Limb (tissue), 2 donors: ENCODE data around the gene ADORA2B.

Experiments used
- DNase-seq, 2 donors: peaks; one replicate each; pipeline ENCODE4 v3.0.0-alpha.2; 2016; ENCODE audit errors: extremely low spot score in 2 of 2

The ADORA2B gene

DNA sequence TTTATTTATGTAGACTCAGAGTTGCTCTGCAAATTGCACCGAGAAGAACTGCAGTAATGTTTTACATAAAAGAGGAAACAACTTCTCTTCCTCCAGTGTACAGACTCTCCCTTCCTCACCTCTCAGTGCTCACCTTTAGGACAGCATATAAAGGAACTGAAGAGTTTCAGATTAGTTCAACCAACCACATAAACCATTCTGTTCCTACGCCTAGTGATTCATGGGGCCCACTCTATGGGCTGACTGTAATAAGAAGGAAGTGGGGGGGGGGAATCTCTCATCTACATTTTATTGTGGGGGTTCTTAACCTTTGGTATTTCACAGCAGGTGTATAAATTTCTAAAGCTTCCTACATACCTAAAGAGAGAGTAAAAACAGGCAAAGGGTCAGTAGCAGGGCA, 36.3 kb downstream of the ADORA2B start:
- no peak for DNase-seq

DNA sequence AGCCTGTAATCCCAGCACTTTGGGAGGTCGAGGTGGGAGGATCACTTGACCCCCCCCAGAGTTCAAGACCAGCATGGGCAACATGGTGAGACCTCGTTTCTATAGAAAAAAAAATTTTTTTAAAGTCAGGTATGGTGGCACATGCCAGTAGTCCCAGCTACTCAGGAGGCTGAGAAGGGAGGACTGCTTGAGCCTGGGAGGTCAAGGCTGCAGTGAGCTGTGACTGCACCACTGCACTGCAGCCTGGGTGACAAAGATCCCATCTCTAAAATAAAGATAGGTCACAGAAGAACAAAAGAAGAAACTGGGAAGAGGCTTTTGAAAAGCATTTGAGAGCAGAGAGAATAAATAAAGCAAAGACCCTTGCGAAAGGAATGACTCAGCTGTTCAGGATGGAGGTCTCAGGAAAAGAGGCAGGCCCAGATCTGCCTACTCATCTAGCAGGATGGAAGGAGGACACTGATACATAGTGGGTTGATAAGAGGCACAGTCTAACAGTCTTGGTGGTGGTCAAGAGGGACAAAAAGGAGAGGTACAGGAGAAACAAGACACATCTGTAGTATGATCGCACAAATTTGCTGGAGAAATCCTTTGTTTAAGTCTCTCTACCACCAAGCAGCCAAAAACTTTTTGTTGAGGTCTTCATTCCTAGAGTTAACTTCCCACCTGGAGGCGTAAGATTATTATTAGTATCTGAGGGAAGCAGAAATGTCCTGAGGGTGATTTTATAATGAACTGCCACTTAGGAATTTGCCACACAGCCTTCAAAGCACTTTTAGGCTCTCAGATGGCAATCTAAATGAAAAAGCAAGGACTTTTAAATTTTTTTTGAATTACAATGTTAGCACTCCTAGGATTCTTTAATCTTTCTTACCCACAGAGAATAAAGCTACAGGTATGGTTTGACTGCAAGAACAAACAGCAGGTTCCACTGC, 37.0 kb downstream of the ADORA2B start:
- no peak for DNase-seq

DNA sequence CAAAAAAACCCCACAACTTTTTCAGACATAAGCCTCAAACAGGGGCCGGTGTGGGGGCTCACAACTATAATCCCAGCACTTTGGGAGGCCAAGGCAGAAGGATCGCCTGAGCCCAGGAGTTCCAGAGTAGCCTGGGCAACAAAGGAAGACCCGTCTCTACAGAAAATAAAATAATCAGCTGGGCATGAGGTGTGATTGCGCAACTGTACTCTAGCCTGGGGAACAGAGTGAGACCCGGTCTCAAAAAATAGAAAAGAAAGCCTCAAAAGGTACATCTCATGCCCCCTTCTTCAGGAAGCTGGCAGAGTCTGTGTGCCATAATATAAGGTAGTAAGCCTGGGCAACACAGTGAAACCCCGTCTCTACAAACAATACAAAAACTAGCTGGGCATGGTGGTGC, 51.4 kb downstream of the ADORA2B start:
- DNase-seq: no peak

DNA sequence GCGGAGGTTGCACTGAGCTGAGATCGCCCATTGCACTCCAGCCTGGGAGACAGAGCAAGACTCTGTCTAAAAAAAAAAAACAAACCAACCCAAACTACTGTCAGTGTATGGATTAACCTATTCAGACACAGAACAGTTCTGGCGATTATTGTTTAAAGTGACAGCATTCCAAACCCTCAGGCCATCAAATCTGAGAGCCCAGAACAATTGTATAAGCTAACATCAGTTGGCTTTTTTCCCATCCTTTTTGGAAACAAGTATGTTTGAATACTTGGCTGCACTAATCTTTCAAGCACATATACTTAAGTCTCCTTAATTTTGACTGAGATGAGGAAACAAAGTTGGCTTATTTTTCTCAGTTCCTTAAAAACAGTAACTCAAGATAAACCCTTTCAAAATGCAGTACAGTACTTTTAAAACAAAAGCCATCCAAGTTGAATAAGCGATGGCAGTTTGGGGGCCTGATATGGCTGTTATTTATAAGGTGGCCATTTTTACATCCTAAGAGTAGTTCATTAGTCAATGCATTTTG, 53.2 kb downstream of the ADORA2B start:
- no peak for DNase-seq

DNA sequence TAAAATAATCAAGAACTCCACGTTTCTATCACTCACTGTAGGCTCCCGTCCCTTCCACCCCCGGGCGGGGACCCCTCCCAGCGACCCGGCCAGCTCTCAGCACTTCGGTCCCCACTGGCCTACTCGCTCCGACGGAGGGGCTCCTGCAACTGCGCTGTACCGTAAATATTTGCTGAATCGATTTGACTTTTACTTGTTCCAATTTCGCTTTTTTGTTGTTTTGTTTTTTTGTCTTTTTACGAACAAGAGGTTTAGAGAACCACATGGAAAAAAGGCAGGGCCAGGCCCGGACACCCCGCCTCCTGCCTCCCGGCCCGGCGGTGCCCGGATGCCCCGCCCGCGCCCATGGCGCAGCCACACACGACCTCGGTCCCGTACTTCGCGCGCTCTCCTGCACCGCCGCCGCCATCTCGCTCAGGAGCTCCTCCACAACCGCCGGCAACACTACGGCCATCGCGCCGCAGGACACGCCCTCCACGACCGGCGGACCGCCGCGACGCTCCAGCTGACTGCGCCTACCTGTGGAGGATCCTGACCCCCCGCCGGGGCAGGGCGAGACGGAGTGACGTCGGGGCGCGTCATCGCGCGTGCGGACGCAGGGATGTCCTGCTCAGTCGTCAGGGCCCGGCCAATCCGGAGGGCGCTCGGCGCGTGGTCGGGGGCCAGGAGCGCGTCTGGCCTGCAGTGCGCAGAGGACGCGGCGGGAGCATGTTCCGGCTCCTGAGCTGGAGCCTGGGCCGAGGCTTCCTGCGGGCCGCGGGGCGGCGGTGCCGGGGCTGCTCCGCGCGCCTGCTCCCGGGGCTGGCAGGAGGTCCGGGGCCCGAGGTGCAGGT, 54.4 kb downstream of the ADORA2B start, which contains the start of the genes TTC19 and ZSWIM7:
TTC19 (plus strand) TSS at position 684 of the 833 bp plus-strand sequence; CDS start at position 709, 25 bp downstream.
ZSWIM7 (minus strand) TSS at position 564 of the 833 bp plus-strand sequence; CDS start at position 454, 110 bp downstream.
- peak; percentile 93 to 98 for DNase-seq

DNA sequence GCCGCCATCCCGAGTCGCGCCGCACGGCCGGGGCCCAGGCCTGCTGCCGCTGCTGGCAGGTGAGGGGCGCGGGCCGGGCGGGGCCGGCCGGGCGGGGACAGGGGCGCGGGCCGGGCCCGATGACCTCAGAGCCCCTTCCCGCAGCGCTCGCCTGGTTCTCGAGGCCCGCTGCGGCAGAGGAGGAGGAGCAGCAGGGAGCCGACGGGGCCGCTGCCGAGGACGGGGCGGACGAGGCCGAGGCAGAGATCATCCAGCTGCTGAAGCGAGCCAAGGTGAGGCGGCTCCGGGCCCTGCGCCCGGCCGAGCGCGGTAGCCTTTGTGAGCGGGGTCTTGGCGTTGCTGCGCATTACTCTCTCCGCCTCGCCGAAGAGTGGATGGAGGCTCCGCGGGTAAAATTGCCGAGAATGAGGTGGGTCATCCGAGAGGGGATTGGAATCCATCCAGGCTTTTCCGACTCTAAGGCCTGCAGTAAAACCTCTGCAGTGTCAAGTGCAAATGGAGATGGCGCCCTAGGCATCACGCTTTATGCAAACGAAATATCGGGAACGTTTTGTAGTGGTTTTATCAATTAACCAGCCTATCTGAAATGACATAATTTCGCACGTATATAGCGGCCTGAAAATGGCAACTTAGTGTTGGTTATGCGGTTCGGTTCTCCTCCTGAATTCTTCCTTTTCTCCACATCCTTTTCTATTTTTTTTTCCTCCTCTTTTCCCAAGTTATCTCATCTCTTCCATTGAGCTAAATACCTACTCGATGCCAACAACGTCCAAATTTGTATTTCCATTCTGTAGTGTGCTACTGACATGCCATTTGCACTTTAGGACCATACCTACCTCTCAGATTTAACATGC, 55.3 kb downstream of the ADORA2B start:
- peak in 1 of 2 donors; percentile 20 for DNase-seq

DNA sequence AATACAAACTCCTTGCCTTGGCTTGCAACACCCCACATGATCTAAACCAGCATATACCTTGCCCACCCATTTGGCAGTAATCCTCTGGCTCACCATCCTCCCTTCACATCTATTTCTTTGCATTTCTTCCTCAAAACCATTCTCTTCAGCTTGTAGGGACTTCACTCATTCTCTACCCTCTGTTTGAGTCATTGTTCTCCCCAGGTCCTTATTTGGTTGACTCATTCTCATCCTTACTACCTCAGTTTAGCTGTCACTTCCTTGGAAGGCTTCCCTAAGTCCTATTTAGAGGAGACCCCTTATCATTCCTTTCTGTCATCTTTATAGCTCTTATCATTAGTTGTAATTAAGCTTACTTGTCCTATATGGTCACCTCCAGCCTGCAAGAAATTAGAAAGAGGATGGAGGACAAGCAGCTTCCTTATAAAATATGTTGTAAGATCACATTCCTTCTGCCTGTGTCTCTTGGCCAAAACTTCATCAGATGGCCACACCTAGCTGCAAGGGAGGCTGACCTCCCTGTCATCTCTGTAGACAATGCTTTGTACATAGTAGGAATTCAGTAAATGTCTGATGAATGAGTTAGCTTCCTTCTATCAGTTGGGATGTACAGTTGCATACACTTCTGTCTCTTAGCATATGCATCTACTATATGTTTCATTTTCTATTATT, 56.4 kb downstream of the ADORA2B start:
- DNase-seq: no peak

DNA sequence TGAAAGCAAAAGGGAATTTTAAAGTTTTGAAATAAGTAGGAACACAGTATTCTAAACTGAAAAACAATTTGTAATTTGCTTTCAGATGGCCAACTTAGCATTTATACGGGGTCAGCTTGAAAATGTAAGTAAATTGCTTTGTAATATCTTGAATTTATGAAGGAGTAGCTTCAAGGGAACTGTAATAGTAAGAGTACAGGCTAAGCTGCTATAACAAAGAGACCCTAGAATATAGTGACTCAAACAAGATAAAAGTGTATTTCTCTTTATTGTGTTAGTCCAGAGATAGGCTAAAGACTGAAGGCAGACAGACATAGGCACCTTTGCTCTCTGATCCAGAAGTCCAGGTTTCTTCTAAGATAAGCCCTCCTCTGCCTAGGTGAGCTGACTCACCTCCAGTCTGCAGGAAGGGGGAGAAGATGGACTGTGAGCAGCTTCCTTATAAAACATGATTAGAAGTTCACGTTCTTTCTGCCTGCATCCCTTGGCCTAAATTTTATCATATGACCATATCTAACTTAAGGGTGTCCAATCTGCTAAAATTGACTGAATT, 57.9 kb downstream of the ADORA2B start:
- DNase-seq: no peak

DNA sequence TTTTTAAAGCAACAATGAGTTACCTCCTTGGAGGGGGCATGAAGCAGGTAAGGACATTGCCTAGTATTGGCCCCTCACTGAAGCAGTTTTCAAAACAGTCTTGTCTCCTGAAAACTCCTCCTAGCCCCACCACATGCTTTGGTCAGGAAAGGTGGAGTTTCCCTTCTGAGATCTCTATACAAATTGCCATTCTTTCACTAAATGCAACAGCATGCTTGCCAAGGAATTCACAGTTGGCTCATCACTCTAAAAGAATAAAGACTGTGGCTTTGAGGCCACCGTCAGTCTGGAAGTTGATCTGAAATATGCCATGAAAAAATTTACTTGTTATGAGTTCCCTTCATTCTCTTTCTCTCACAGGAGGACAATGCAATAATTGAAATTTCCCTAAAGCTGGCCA, 58.9 kb downstream of the ADORA2B start:
- DNase-seq: no peak

DNA sequence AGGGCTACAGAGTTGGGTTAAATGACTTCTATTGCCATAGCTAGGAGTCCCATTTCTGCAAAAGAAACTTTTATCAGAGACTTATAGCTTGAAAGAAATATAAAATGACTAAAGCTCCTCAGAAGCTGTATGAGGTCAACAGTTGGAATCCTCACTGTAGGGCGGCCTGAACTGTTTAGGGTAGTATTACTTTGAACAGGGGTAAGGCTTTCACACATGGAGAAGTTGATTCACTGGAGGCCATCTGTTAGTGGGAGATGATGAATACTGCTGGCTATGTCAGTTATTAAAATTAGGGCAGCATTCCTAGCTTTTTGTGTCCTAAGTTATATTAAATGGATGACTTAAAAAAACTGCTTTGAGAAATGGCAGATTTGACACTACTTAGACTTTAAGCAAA, 60.7 kb downstream of the ADORA2B start:
- no peak for DNase-seq

DNA sequence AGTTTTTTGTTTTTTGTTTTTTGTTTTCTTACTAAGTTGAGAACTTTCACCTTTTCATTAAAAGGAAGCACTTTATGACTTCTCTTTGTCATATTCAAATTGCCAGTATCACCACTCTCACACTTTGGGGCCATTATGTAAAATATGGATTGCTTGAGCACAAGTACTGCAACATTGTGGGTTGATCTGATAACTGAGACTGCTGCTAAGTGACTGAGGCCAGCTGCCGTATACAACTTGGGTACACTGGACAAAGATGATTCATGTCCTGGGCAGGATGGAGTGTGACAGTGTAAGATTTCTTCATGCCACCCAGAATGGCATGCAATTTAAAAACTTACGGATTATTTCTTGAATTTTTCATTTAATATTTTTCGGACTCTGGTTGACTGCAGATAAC, 62.5 kb downstream of the ADORA2B start:
- no peak for DNase-seq

DNA sequence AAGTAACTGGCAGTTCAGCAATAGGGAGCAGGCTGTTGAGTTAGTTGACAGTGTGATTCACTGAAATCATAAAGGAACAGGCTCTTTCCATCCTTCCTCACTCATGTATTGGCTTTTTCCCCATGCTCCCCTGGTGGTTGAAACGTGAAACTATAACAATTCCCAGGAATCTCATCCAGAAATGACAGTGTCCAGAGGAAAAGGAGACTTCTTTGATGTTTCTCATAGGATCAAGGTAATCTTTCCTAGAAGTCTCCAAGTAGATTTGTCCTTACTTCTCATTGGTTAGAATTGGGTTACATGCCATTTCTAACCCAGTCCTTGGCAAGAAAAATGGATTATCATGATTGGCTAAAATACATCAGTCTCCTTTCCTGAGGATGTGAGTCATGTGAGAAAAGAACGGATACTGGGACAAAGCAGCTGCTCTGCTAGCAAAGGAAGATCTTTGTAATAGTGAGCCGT, 69.0 kb downstream of the ADORA2B start:
- no peak for DNase-seq

DNA sequence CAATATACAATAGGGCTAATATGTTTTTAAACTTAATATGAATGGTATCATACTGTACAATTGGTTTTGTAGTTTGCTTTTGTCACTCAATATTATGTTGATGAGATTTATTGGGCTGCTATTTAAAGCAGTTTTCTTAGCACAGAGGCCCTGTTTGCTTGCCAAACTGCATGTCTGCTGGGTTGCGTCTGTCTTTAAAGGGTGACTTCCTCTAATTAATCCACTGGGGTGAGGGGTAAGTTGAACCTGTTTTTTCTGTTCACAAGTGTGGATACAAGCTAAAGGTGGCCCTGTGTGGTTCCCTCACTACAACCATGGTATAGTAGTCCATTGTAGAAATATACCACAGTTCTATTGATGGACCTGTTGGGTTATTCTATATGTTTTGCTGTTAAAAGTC, 74.4 kb downstream of the ADORA2B start:
- no peak for DNase-seq

DNA sequence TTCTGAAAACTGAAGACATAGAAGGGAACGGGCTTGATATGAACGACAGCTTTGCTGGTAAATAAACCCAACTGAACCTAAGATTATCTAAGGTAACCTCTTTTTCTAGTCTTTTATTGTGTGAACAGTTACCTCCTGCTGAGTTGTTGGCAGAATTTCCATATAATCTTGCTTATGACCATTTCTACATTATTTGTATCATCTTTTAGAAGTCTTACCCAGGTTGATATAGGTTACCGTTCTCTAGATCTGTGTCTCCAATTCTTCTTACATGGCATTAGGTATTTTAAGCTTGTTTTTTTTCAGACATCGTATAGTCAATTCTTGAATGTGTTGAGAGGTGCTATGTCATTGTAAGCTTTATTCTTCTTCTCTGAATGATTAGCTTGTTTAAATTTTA, 79.0 kb downstream of the ADORA2B start:
- no peak for DNase-seq

DNA sequence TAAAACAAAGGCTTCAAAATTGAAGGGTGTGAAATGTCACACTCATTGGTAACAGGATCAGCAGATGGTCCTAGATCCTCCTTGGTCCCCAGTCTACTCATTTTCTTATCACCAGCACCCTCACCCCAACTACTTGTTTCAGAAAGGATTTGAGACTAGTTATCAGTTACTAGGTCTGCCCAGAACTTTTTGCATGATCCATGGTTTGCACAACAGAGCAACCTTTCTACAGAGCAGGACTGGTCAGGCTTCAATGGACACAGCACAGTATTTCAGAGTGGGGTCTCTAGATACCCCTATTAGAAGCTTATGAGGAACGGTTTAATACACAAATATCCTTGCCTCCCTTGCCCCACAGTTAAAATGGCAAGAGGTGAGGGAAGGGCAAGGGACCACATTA, 80.3 kb downstream of the ADORA2B start:
- DNase-seq: no peak
